ENCODE results near the gene SDK1.

DNA sequence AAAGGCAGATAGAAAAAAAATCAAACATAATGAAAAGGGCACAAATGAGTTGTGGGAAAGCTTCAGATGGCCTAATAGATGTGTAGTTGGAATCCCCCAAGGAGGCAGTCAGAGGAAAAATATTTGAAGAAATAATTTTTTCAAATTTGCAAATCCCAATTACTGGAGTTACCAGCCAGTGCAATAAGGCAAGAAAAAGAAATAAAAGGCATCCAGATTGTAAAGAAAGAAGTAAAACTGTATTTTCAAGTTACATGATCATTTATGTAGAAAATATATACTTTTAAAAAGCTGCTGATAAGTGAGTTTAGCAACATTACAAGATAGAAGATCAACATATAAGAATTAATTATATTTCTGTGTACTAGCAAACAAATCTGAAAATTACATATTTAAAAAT, 329.0 kb downstream of the SDK1 start:
- no peak for TF ChIP-seq POLR2A (IDR thresholded peaks at IDR 0.05)
- TF ChIP-seq, protein P1, sequence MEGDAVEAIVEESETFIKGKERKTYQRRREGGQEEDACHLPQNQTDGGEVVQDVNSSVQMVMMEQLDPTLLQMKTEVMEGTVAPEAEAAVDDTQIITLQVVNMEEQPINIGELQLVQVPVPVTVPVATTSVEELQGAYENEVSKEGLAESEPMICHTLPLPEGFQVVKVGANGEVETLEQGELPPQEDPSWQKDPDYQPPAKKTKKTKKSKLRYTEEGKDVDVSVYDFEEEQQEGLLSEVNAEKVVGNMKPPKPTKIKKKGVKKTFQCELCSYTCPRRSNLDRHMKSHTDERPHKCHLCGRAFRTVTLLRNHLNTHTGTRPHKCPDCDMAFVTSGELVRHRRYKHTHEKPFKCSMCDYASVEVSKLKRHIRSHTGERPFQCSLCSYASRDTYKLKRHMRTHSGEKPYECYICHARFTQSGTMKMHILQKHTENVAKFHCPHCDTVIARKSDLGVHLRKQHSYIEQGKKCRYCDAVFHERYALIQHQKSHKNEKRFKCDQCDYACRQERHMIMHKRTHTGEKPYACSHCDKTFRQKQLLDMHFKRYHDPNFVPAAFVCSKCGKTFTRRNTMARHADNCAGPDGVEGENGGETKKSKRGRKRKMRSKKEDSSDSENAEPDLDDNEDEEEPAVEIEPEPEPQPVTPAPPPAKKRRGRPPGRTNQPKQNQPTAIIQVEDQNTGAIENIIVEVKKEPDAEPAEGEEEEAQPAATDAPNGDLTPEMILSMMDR (IDR thresholded peaks at IDR 0.05) = no peak
